Lower leg skin (tissue), 3 donors: ENCODE data around the gene OLFM2.

Source experiments
- POLR2A ChIP-seq, 2 donors: fragments of 450-650 bp; IDR thresholded peaks; one replicate each; pipeline ENCODE4 v1.6.1; 2016 to 2017; ENCODE audit warnings: antibody characterized with exemption in 2 of 2, mild to moderate bottlenecking in 1 of 2, moderate library complexity in 1 of 2
- TF ChIP-seq, protein P1 (sequence below), 3 donors: fragments of 450-650 bp; IDR thresholded peaks; one replicate each; pipeline ENCODE4 v1.5.1; 2016; ENCODE audit warnings: antibody characterized with exemption in 3 of 3, mild to moderate bottlenecking in 3 of 3, moderate library complexity in 2 of 3

DNA sequence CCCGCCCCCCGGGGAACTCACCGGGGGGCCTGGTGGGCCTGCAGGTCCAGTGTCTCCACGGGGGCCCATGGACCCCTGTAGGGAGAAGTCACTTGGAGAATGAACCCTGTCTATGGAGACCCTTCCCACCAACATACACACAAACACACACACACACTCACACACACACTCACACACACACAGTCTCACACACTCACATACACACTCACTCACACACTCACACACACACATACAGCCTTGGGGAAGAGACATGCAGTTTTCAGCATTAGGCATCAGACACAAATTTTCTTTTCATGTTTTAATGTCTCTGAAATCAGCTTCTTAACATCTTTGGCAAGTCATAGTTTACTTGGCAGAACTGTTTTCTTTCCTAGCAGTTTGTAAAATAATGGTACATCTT, 31.0 kb upstream of the OLFM2 start:
- TF ChIP-seq, protein P1, sequence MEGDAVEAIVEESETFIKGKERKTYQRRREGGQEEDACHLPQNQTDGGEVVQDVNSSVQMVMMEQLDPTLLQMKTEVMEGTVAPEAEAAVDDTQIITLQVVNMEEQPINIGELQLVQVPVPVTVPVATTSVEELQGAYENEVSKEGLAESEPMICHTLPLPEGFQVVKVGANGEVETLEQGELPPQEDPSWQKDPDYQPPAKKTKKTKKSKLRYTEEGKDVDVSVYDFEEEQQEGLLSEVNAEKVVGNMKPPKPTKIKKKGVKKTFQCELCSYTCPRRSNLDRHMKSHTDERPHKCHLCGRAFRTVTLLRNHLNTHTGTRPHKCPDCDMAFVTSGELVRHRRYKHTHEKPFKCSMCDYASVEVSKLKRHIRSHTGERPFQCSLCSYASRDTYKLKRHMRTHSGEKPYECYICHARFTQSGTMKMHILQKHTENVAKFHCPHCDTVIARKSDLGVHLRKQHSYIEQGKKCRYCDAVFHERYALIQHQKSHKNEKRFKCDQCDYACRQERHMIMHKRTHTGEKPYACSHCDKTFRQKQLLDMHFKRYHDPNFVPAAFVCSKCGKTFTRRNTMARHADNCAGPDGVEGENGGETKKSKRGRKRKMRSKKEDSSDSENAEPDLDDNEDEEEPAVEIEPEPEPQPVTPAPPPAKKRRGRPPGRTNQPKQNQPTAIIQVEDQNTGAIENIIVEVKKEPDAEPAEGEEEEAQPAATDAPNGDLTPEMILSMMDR (IDR thresholded peaks at IDR 0.05): no peak
- no peak for TF ChIP-seq POLR2A (IDR thresholded peaks at IDR 0.05)
